Measurements from ENCODE around the gene NOA1.
A peak's percentile ranks its signal among the peaks of the same experiment; 100 is the strongest.

NOA1 gene

DNA sequence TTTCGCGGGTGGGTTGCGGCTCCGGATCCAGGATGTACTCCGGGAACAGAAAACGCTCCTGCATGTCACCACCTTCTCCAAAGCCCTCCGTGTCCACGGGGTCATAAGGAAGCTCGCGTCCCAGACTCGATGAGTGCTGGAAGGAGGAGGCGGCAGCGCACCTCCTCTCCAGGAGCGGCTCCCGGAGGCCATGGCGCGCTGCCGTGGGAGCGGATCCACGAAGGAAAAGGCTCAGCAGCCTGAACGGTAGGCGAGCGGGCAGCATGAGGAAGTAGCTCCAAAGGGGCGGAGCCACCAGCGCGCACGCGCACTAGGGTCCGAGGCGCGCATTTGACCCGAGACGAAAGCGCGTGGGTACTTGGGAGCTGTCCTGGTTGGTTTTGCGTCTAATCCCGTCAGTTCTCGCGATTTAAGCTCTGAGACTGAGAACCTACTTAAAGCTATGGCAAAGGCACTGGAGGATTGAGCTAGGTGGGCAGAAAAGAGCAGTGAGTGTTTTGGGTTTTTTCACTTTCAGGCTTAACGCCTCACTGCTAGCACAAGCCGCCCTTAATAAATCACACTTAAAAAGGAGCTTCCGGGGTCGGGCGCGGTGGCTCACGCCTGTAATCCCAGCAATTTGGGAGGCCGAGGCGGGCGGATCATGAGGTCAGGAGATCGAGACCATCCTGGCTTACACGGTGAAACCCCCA is at the start of gene NOA1:
TSS of gene NOA1 (minus strand) at position 286 of the 692 bp plus-strand sequence. CDS start at position 265, 21 bp downstream.
- peak; percentile 99 for DNase-seq

DNA sequence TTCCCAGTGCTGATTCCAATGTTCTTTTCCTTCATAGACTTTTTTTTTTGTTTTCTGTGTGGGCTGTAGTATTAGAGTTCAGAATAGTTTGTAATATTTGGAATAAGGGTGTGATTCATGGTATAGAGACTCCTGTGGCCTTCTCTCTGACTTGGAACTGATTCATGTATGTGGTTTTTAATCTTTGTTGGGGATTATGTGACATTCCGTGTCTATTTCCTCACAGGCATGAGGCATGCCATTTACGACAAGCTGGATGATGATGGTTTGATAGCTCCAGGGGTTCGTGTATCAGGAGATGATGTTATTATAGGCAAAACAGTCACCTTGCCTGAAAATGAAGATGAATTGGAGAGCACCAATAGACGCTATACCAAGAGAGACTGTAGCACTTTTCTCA is 45.7 kb upstream of the NOA1 start:
- DNase-seq, result no peak

DNA sequence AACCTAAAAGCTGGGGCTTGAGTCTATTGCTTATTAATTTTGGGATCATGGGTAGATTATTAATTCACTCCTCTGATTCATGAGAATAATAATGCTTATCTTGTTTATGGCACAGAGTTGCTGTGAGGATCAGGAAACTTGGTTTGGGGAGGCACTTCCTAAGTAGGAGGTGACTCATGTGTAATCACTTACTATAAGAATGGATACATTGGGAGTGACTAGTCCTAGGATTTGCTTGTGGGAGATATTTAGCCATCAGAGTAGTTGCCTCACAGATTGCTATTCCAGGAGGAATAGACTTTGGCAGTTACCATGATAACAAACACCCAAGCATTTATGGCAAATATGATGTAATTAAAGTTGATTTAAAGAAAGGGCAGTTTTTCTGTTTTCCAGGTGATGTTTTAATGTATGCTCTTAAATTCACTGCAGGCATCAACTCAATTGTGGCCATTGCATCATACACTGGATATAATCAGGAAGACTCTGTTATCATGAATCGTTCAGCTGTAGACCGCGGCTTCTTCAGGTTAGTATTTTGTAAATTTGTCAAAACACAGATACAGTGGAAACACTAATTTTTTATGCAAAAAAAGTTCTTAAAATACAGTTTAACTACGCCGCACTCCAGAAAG is 43.2 kb upstream of the NOA1 start:
- no peak for DNase-seq

DNA sequence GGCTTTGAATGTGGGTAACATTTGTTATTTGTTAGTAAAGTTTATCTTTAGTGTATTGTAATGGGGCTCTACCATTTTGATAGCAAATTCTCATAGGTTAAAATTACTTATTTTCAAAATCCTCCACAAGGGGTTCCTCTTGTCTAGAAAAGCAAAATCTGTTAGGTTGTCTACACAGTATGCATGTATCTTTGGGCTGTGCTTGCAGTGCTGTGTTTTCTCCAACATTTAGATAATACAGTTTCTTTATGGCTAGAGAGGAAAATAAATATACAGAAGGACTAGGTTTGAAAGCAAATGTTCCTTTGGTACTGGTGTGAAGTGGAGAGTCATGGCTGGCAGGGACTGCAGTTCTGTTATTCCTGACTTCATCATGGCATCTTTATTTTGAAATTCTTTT is 41.6 kb upstream of the NOA1 start:
- no peak for DNase-seq

DNA sequence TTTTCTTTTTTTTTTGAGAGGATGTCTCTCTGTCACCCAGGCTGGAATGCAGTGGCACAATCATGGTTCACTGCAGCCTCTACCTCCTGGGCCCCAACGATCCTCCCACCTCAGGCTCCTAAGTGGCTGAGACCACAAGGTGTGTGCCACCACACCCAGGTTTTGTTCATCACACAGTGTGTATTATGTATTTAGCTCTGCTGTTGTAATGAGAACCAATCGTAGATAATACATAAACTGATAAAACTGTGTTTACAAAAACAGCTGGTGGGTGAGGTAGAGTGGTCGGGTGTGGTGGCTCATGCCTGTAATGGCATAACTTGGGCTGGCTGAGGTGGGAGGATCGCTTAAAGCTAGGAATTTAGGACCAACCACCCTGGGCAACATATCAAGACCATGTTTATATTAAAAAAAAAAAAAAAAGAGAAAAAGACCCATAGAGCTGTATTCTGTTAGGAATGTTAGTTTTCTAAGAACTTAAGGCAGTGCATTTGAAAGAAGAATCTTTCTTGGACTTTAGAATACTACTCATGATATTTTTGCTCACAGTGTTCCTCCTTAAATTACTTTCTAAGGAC is 36.2 kb upstream of the NOA1 start:
- no peak for DNase-seq

DNA sequence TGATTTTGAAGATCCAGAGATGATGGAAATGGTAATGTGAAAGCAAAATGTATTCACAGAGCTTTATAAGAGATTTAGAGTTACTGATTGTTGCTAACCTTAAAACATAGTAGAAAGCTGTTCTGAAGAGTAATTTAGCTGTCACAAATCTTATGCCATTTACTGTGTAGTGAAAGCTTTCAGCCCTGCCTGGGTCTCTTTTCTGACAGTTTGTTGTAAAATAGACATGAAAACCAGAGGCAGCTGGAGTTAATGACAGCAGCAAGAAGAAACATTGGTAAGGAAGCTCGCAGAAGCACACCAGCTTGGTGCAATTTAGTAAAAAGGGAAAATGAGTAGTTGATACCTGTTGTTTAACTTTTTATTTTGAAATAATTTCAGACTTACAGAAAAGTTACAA is 22.3 kb upstream of the NOA1 start:
- DNase-seq, result no peak

DNA sequence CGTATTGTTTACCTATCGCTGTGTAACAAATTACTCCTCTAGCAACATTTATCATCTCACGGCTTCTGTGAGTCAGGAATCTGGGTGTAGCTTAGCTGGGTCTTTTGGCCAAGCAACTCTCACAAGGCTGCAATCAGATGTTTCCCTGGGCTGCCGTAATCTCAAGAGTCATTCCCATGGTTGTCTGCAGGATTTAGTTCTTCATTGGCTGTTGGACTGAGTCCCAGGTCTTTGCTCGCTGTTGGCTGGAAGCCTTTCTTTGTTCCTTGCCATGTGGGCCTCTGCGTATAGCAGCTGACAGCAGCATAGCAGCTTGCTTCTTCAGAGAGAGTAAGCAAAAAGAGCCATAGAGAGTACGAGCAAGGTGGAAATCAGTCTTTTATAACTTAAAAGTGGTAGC is 18.1 kb upstream of the NOA1 start:
- no peak for DNase-seq

DNA sequence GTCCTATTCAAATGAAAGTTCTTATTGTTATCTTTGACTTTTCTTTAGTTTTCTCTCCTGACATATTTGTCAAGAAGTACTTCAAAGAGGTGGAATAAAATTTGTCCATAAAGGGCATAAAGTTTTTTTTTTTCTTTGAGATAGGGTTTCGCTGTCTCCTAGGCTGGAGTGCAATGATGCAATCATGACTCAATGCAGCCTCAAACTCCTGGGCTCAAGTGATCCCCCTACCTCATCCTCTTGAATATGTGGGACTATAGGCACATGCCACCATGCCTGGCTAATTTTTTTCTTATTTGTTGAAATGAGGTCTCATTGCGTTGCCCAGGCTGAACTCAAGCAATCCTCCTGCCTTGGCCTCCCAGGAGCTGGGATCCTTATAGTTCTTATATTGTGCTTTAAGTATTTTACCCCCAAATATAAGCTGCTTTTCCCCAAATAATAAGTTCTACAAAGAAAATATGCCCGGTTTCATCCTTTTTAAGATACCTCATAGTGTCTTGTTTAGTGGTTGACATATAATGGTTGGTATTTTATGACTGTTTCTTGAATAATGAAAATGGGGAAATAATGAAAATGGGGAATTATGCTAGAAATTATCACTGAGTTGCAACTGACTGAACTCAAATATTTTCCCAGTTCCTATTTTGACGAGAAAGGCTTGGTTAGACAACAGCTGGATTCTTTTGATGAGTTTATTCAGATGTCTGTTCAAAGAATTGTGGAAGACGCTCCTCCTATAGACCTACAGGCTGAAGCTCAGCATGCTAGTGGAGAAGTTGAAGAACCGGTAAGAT is 12.9 kb upstream of the NOA1 start:
- DNase-seq, result peak; percentile 58

DNA sequence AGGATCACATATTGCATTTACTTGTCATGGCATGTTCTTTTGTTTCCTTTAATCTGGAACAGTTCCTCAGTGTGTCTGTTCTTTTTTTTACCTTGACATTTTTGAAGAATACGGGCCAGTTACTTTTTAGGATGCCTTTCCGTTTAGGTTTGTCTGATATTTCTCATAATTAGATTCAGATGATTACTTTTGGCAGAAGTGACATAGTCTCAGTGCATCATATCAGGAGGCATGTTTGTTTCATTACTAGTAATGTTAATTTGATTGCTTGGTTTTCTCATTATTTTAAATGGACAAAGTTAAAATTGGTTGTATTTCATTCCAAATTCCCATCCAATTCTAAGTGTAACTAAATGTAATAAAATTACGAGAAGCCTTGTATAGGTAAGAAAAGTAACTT is 9.5 kb upstream of the NOA1 start:
- no peak for DNase-seq

DNA sequence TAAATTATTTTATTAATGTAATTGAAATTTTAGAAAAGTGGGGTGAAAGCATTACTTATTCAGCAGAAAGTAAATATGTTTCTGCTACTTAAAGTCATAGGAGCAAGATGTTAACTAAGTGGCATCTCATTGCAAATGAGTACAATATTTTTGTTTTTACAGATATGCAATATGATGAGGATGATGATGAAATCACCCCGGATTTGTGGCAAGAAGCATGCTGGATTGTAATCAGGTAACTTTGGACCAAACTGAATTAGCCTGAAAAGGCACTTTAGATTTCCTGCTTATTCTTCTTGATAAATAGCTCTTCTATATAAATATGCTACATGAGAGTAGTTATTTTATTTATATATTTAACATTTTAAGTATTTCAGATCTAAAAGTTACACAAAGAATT is 8.8 kb upstream of the NOA1 start:
- DNase-seq, result no peak

DNA sequence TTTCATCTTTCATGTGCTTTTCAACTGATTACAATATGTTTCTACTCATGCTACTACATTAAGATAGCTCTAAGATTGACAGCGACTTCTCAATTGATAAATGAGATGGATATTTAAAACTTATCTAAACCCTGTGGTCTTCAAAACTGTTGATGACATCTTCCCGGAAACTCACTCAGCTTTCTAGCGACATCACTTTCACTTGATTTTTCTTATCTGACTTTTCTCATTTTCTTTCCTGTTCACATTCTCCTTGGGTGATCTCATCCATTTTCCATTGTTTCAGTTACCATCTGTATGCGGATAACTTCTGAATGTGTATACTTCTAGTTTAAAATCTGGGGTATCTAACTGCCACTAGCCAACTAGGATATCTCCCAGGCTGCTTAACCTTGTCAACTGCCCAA is 4.4 kb upstream of the NOA1 start:
- DNase-seq, result peak; percentile 56

DNA sequence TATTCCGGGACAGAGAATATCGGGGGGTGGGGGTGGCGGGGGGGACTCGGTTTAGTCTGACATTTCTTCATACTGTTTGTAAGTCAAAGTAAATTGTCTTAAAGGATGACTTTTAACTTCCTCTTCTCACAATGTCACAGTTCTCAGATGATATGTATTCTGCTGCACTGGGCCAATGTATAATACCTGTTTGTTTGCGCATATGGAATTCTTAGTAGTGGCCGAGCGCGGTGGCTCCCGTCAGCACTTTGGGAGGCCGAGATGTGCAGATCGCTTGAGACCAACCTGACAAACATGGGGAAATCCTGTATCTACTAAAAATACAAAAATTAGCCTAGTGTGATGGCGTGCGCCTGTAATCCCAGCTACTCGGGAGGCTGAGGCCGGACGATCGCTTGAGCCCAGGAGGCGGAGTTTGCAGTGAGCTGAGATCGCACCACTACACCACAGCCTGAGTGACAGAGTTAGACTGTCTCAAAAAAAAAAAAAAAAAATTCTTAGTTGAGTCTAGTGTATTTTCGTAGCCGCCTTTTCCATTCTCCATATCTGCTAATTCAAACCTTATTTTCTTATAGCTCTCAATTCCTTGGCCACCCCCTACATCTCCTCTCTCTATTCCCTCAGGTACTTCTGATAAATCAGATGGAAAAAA is 2.1 kb upstream of the NOA1 start:
- peak; percentile 65 for DNase-seq

DNA sequence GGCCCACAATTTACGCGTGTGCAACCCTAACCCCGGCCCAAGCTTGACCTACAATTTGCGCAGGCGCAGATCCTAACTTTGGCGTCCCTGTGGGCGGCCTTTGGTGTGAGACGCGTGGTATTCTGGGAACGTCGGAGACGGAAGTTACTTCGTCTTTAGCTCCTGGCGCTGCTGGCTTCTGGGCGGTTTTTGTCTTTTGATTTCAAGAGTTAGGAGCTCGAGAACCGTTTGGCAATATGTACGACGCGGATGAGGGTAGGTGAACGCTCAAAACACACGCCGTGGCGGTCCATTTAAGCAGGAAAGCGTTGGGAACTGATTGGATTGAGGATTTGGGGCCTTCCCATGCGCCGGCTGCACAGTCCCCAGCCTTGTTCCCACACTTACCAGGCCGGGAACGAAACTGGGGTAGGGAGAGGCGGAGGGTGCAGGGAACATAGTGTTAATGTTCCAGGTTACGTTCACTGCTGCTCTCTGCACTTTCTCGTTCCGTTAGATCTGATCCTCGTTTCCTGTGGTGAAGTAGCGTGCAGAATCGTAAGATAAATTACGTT is 1.4 kb upstream of the NOA1 start, which contains the start of gene POLR2B:
TSS of gene POLR2B (plus strand) at position 147 of the 554 bp plus-strand sequence. CDS start at position 237, 90 bp downstream.
- DNase-seq, result peak; percentile 98

DNA sequence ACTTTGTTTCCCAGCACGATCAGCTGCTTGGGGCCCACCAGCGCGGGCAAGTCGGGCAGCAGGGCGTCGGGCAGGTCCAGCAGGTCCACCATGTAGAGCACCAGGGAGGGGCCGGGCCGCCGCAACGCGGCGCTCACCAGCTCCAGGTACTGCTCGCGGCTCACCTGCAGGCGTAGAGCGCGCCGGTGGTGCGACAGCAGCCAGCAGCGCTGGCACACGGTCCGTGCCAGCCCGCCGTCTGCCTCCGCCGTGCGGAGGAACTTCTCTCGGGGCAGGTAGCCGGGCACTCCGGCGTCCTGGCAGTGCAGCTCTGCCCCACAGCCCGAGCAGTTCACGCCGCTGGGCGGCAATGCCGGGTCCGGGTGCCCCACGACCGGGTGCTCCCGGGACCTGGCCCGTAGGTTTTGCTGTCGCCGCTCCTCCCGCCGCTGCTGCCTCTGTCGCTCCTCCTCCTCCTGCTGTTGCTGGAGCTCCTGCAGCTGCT is 527 bp downstream of the NOA1 start:
- DNase-seq, result peak; percentile 54

DNA sequence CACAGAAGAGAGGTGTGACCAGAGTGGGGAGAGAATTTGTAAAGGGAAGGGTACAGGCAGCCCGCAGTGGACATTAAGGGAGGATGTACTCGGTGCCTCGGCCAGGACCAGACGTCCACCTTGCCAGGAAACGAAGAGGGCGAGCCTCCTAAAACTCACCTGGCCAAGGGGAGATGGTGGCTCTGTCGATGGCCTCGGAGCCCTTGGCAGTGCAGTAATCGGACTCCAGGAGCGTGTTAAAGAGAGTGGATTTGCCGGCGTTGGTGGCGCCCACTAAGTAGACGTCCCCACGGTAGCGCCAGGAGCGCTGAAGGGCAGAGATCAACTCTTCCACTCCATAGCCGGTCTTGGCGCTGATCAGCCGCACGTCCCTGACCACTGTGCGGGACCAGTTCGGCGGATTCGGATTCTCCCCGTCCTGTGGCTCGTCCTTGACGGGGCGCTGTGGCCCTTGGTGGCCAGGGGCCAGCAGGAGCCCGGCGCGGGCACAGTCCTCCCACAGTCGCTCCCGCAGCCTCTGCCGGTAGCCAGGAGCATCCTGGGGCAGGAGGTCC is 1.0 kb downstream of the NOA1 start:
- DNase-seq, result no peak

DNA sequence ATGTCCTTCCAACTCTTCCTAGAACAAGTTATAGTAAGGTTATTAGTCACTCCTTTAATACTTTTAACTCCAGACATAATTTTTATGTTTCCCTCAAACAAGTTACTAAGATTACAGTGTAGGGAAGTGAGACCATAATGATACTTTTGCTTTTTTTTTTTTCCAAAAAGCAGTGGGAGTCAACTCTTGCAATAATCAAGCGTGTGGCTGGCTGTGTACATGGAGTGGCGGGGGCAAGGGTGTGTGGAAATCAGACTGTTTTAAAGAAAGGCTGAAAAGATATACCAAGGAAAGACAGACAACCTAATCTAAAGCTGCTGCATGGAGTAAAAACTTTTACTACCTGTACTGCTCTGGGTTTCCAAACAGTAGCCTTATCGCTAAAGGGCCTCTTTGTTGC is 4.1 kb downstream of the NOA1 start:
- no peak for DNase-seq

DNA sequence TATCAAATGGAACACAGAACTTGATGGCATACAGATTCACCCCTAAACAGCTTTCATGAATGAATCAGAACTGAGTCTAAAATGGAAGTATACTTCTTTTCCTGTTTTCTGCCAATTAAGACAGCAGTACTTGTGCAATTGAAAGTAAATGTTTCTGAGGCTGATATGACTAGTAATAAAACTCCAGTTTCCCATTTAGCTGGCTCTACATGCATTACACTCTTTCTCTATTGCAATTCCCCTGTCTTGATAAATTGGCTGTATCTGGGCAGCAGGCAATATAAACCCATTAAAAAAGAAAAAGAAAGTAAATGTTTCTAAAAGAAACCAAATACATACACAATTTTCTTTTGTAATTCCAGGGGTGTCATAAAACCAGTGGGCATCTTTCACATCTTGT is 4.6 kb downstream of the NOA1 start:
- peak; percentile 16 for DNase-seq

DNA sequence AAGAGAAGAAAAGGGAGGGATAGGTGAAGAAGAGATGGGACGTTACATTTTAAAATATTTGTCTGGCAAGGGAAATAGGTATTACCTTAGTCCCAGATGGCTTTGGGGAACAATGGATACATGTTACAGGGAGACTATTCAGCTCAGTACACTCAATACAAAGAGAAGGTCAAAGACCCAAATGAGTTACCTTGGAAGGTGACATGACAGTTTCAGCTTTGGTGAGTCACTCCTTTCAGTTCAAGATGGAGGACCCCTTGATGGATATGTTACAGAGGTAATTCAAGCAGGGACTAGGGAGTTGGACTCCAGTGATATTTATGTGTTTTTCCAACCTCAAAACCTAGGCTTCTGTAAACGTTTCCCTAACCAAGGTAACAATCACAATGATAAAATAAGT is 5.0 kb downstream of the NOA1 start:
- no peak for DNase-seq

DNA sequence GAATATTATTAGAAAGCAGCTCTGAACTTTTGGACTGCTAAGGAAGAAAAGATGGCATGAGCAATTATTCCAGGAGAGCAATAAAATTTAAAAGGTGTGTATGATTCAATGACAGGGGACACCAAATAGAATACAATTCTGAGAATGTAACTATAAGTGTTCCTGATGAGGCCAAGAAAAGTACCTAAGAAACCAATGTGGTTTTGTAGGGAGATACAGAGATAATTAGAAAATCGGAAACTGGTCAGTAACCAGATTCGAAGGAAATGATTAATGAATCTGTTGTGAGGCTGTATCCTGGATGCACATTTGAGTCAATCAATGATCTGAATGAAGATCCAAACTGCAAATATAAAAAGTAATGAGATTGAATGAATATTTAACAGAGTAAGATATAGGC is 6.0 kb downstream of the NOA1 start:
- DNase-seq, result no peak

DNA sequence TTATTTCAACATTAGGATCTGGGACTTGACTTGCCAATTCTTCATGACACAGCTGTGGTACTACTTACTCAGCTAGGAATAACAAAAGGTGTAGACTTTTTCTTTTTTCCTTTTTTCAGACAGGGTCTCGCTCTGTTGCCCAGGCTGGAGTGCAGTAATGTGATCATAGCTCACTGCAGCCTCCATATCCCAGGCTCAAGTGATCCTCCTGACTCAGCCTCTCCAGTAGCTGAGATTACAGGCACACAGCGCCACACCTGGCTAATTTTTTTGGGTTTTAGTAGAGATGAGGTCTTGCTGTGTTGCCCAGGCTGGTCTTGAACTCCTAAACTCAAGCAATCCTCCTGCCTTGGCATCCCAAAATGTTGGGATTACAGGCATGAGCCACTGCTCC is 16.3 kb downstream of the NOA1 start:
- no peak for DNase-seq

DNA sequence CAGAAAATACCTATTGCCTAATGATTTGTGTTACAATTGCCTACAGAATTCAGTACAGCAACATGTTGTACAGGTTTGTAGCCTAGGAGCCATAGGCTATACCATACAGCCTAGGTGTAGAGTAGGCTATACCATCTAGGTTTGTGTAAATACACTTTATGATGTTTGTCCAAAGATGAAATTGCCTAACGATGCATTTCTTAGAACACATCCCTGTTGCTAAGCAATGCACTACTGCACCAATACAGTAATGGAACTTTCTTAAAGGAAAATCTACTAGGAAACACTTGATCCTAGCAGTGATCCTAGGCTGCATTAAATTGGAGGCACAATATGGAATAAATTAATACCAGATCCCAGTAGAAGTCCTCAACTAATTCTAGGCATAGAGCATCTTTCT is 18.3 kb downstream of the NOA1 start:
- DNase-seq, result no peak

DNA sequence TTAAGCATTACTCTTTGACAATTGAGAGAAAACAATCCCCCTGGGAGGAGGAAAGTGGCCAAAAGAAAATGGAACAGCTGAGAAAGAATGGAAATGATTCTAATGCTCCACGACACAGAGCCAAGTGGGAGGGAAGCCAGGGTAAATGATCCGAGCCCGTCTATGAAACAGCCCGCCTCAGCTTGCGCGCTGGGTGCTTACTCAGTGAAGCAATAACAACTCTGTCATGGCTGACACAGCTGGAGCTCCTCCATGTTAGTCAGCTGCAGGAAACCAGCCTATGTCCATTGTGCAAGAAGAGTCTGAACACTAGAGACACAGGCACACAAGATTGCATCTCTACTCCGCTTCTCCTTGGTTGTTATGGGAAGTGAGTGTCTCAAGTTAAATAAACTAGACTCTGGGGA is 19.3 kb downstream of the NOA1 start:
- peak; percentile 8 for DNase-seq

Measured in OCI-M1 (cell line).